KOPT-K1 (cell line): Measurements from ENCODE around the gene EVI5.
A peak's percentile ranks its signal among the peaks of the same experiment; 100 is the strongest.
"Not testable (repeated sequence)": the region's sequence is repeated elsewhere in the genome, so short reads cannot be mapped to it uniquely, and the experiment has no call there.

Source experiments
- H3K27ac ChIP-seq: fragments of 200-600 bp; sonication (generic); 2 replicates; pipeline ENCODE4 v1.5.1; 2016; ENCODE audit warnings: antibody characterized with exemption, mild to moderate bottlenecking, low read depth, low read length; ENCODE audit not compliant: poor library complexity, severe bottlenecking
- H3K36me3 ChIP-seq: fragments of 200-600 bp; sonication (generic); 2 replicates; pipeline ENCODE4 v1.5.1; 2017; ENCODE audit warnings: antibody characterized with exemption, mild to moderate bottlenecking, low read length, moderate library complexity; ENCODE audit not compliant: insufficient read depth
- H3K9me3 ChIP-seq: fragments of 200-600 bp; sonication (generic); 2 replicates; pipeline ENCODE4 v1.5.1; 2017; ENCODE audit warnings: antibody characterized with exemption, low read length, mild to moderate bottlenecking; ENCODE audit not compliant: insufficient read depth, poor library complexity, severe bottlenecking

EVI5 gene

DNA sequence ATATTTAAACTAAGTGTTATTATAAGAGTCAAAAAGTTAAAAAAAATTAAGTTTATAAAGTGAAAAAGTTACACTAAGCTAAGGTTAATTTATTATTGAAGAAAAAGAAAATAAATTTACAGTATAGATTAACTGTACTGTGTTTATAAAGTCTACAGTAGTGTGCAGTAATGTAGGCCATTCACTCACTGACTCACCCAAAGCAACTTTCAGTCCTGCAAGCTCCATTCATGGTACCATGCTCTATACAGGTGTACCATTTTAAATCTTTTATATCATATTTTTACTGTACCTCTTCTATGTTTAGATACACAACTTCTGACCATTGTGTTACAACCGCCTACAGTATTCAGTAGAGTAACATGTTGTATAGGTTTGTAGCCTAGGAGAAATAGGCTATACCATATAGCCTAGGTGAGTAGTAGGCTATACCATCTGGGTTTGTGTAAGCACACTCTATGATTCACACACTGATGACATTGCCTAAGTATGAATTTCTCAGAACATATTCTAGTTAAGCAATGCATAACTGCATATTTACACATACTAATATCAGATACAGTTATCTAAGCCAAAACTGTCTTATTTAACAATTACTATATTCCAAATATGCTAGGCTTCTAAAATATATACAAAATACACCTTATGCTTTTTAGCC is 217.6 kb downstream of the EVI5 start:
- no peaks in the 10 kb centered on the region for H3K36me3 ChIP-seq
- H3K9me3 ChIP-seq, result no peaks in the 10 kb centered on the region
- H3K27ac ChIP-seq, result no peak overlapping the region

DNA sequence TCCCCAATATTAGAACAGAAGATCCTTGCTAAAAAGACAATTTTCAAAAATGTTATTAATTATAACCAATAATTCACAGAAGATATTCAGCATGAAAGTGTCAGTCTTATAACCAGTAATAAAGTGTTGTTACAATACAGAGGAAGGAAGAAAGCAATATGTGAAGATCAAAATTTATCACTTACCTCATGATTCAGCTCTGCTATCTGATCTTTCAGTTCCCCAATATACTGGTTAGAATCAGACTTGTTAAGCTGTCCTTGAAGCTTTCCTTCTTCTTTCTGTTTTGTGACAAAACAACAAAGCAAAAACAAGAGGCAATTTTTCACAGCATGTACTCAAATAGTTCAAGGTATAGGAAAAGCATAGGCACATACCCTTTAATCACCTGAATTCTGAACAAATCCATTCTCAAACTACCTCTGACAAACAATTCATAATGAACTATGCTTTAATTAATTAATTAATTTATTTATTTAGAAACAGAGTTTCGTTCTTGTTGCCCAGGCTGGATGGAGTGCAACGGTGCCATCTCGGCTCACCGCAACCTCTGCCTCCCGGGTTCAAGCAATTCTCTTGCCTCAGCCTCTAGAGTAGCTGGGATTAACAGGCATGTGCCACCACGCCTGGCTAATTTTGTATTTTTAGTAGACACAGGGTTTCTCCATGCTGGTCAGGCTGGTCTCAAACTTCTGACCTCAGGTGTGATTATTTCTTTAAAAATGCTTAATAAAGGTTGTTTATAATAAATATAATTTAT is 221.3 kb downstream of the EVI5 start:
- no peaks in the 10 kb centered on the region for H3K36me3 ChIP-seq
- H3K27ac ChIP-seq, result no peak overlapping the region
- H3K9me3 ChIP-seq, result no peaks in the 10 kb centered on the region

DNA sequence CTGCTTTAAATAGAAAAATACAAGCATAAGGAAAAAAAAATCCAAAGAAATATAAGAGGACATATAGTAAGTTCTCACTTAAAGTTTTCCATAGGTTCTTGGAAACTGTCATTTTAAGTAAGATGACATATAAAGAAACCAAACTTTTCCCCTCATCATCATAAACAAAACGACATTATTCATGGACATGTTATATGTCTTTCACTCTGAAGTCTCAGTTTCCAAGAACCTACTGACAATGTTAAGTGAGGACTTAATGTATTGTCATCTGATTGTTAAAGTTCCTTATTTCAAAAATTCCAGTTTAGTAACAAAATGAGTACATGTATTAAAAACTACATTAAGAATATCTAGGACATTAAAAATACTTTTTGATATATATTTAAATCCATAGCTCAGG is 228.6 kb downstream of the EVI5 start:
- H3K36me3 ChIP-seq, result no peaks in the 10 kb centered on the region
- no peaks in the 10 kb centered on the region for H3K9me3 ChIP-seq
- H3K27ac ChIP-seq, result no peak overlapping the region

DNA sequence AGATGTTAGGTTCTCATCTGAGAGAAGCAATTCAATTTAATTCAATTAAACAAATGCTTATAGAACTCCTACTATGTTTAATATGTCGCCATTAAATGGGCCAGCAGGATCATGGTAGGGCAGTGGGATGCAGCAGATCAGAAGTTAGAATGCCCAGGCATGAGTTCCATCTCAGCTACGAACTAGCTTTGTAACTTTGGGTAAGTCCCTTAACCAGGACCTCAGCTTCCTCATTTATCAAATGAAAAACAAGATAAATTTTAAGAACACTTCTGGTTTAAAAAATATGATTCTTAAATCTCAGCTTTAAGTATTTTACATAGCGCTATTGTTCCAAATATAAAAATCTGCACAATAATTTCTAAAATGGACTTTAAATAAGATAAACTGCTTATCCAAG is 230.7 kb downstream of the EVI5 start:
- Histone ChIP-seq H3K36me3 (no peaks in the 10 kb centered on the region), H3K27ac (no peak overlapping the region), H3K9me3 (no peaks in the 10 kb centered on the region)

DNA sequence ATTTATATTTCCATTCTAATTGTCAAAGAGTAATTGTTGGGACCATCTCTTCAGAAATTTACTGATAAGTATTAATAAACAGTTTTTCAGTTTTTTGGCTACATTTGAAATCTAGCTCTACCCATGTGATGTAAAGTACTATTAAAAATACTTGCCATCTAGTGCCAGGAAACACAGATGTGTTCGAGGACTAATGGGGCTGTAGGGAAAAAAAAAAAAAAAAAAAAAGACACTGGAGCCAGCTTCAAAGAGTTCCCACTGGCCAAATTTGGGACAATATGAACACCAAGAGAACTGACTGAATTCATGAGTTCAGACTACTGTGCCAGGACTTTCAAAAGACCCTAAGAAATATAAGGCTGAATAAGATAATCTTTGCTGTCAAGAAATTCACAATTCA is 233.0 kb downstream of the EVI5 start:
- no peaks in the 10 kb centered on the region for H3K36me3 ChIP-seq
- no peak overlapping the region for H3K27ac ChIP-seq
- H3K9me3 ChIP-seq, result no peaks in the 10 kb centered on the region

DNA sequence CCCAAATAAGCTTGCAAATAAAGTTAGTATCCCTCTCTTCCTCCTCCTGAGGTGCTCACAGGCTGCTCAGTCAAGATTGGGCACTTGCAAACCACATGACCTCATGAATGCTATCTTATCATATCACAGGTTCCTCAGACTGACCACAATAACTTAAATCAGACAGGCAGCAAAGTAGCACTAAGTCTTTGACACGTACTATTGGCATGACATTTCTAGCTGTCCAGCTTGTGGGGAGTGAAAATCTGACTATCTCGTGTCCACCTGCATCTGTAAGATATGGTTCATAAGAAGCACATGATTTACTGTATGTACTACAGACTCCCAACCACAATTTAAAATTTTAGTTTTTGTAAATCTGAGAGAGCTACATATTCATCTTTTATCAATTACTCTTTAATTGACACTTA is 240.1 kb downstream of the EVI5 start:
- no peak overlapping the region for H3K27ac ChIP-seq
- no peaks in the 10 kb centered on the region for H3K9me3 ChIP-seq
- no peaks in the 10 kb centered on the region for H3K36me3 ChIP-seq

DNA sequence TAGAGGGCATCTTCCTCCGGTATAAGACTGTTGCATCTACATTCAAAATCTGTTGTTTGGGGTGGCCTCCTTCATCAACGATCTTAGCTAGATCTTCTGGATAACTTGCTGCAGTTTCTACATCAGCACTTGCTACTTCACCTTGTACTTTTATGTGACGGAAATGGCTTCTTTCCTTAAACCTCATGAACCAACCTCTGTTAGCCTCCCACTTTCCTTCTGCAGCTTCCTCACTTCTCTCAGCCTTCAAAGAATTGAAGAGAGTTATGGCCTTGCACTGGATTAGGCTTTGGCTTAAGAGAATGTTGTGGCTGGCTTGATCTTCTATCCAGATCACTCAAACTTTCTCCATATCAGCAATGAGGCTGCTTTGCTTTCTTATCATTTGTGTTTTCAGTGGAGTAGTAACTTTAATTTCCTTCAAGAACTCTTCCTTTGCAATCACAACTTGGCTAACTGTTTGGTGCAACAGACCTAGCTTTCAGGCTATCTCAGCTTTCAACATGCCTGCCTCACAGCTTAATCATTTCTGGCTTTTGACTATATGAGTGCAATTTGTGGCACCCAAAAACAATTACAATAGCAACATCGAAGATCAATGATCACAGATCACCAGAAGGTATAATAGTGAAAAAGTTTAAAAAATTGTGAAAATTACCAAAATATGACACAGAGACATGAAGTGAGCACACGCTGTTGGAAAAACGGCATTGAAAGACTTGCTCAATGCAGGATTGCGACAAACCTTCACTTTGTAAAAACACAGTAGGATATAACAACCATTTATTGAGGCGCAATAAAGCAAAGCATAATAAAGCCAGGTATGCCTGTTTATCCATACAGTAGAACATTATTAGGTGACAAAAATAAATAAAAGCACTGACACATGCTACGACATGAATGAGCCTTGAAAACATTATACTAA is 241.5 kb downstream of the EVI5 start:
- H3K27ac ChIP-seq, result peak overlapping the region; percentile 9
- no peaks in the 10 kb centered on the region for H3K9me3 ChIP-seq

DNA sequence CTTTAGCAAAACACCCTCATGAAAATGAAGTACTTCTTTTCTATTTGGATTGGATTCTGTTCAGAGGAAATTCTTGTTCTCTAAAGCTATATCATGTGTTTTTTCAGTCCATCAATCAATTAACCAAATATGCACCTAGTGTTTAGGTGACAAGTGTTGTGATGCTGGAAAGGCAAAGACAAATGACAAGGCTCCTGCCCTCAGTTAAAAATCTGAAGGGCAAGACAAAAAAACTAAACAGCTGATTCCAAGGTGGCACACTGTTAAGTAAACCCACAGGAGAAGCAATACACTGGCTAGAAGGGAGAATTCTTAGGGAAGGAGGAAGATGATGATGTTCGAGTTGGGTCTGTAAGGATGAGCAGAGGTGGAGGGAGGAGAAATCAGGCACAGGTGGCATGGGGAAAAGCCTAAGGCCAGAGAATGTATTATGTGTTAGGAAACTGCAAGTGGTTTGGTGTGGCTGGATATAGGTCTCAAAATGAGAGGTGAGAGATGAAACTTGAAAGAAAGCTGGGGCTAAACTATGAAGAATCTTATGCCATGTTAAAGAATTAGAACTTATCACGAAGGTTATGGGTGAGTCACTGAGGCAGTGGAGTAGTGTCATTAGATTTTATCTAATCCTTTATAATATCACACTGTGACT is 246.4 kb downstream of the EVI5 start:
- Histone ChIP-seq H3K9me3 (no peaks in the 10 kb centered on the region), H3K27ac (peak overlapping the region; percentile 67), H3K36me3 (no peaks in the 10 kb centered on the region)

More for the DNA sequence above, 241.5 kb downstream of the EVI5 start:
- H3K36me3 ChIP-seq, result no peaks in the 10 kb centered on the region

DNA sequence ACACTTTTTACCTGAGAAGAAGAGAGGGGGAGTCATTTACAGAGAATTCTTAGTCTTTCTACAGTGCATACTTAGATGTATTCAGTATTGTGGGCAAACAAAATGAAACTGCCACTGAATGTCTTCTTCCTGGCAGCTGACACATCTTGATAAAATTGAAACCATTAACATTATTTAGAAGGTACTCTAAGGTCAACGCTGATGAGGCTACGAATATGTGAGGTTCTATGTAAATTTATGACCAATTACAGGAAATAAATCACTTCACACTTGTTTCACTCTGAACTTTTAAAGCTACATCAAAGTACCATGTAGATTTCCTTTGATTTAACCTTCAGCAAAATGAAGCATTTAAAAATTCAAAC is 246.9 kb downstream of the EVI5 start:
- Histone ChIP-seq H3K36me3 (no peaks in the 10 kb centered on the region), H3K27ac (peak overlapping the region; percentile 67), H3K9me3 (no peaks in the 10 kb centered on the region)

DNA sequence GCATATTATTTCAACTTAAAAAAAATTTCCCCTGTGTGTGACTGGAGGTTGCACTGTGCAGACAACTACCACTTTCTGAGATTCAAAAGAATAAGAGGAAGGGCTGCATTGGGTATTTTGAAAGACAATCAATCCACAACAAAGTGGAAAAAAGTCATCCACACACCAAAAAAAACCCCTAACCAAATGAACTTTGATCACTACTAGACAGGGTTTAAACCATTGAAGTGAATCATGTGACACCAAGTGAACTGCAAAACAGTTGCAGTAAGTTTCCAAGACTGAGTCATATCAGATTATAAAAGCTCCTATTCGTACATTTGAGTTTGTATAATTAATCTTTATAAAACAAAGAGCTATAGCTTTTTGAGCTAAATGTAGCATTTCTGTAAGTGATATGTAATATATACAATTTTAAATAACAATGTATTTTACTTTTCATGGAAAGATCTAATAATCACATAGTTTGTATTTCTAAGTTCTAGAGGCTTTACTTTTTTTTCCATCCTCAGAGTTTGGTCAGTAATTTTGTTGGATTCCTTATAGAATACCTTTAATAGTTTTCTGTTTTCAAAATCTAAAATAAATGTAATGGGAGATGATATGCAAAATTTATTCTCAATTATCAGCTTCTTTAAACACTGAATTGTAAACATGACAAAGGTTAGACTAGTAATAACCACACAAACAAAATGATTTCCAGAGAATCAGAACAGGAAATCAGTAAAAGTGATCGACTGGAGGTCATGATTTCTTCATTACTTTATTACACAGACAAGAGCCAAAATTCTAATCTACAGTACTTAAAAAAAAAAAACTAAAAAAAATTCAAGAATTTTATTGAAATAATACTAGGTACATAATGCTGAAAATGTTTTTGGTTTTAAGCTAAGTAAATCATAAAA is 247.7 kb downstream of the EVI5 start:
- H3K27ac ChIP-seq, result peak overlapping the region; percentile 67

DNA sequence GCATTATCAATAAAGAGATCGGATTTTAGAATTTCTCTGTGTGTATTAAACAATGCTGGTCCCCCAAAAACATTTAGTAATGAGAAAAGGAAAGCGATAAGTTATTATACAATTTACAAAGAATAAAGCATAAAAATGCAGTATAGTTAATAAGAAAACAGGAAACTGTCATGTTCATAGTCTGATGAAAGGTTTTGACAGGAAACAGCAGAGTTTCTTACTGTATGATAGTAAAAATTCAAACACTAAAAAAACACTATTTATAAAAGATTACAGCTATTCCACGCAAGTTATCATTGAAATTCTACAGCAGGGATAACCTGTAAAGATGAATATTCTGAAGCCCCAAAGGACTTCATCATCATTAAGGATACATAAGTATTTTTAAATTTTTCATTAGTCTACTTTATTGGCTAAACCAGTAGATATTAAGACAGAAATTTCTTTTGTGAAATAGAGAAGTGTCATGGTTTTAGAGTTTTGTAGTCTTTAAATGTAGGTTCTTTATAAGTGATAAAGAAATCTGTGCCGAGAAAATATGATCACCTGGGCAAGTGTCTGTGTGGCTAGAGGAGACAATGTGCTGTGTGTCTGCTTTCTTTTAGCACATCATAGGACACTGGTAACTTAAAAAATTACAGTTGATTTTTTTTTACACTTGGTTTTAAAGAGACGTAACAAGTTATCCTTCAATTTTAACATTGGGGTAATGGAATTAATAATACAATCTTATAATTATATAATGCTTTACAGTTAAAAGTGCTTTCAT is 248.5 kb downstream of the EVI5 start:
- H3K9me3 ChIP-seq, result no peaks in the 10 kb centered on the region
- peak overlapping the region; percentile 67 for H3K27ac ChIP-seq
- no peaks in the 10 kb centered on the region for H3K36me3 ChIP-seq

More for the DNA sequence above, 247.7 kb downstream of the EVI5 start:
- no peaks in the 10 kb centered on the region for H3K36me3 ChIP-seq
- H3K9me3 ChIP-seq, result no peaks in the 10 kb centered on the region

DNA sequence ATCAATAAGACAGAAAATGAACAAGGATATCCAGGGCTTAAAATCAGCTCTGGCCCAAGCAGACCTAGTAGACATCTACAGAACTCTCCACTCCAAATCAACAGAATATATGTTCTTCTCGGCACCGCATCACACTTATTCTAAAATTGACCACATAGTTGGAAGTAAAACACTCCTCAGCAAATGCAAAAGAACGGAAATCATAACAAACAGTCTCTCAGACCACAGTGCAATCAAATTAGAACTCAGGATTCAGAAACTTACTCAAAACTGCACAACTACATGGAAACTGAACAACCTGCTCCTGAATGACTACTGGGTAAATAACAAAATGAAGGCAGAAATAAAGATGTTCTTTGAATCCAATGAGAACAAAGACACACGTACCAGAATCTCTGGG is 252.5 kb downstream of the EVI5 start:
- not testable (repeated sequence) for H3K36me3 ChIP-seq, H3K9me3 ChIP-seq, H3K27ac ChIP-seq

DNA sequence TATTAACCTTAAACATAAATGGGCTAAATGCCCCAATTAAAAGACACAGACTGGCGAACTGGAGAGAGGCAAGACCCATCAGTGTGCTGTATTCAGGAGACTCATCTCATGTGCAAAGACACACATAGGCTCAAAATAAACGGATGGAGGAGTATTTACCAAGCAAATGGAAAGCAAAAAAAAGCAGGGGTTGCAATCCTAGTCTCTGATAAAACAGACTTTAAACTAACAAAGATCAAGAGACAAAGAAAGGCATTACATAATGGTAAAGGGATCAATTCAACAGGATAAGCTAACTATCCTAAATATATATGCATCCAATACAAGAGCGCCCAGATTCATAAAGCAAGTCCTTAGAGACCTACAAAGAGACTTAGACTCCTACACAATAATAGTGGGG is 253.0 kb downstream of the EVI5 start:
- H3K36me3 ChIP-seq, H3K9me3 ChIP-seq: not testable (repeated sequence)

More for the DNA sequence above, 253.0 kb downstream of the EVI5 start:
- H3K27ac ChIP-seq, result not testable (repeated sequence)
